Left lung (tissue), 10 donors: ENCODE results near the gene FAIM2. TPM values are rescaled to one million over a fixed set of nuclear protein-coding genes. Genes with fewer than 3 reads are reported as not detected.
"Not testable (repeated sequence)": the region's sequence is repeated elsewhere in the genome, so short reads cannot be mapped to it uniquely, and the experiment has no call there.

Experiments
- ATAC-seq: fragments of 200-7000 bp; cut with Tn5 transposase; one replicate; pipeline ENCODE4 v1.9.1; 2020; ENCODE audit warnings: moderate library complexity
- DNase-seq, 4 donors: peaks; one replicate each; pipeline ENCODE4 v3.0.0-alpha.2; 2013 to 2020
- H3K27ac ChIP-seq, 2 donors: fragments of 200-600 bp; sonication (generic) in 1 of 2; one replicate each; pipeline versions ENCODE4 v1.5.0 to v1.8.0; 2020 to 2021
- H3K27me3 ChIP-seq, 2 donors: fragments of 200-600 bp; sonication (generic) in 1 of 2; one replicate each; pipeline versions ENCODE4 v1.5.0 to v1.8.0; 2020 to 2021
- H3K36me3 ChIP-seq, 2 donors: fragments of 200-600 bp; sonication (generic) in 1 of 2; one replicate each; pipeline versions ENCODE4 v1.5.0 to v1.8.0; 2020 to 2021
- H3K4me1 ChIP-seq, 2 donors: fragments of 200-600 bp; one replicate each; pipeline ENCODE4 v1.8.0; 2021
- H3K4me3 ChIP-seq, 2 donors: fragments of 200-600 bp; sonication (generic) in 1 of 2; one replicate each; pipeline versions ENCODE4 v1.5.0 to v1.8.0; 2020 to 2021; ENCODE audit warnings: mild to moderate bottlenecking in 1 of 2
- H3K9me3 ChIP-seq, 2 donors: fragments of 200-600 bp; sonication (generic) in 1 of 2; one replicate each; pipeline versions ENCODE4 v1.5.0 to v1.8.0; 2020 to 2021
- CTCF ChIP-seq, 2 donors: fragments of 200-600 bp; sonication (generic) in 1 of 2; IDR thresholded peaks; one replicate each; pipeline versions ENCODE4 v1.5.0 to v1.8.0; 2021; ENCODE audit warnings: antibody characterized with exemption in 2 of 2
- intact Hi-C, 2 donors: fragments of 100-400 bp; cut with DNase I; formaldehyde crosslinking; loops; one replicate each; pipeline versions ENCODE4 v1.11.2 to v1.14.2; 2022
- polyA plus RNA-seq, 6 donors: library from polyadenylated mRNA; unstranded; fragments of 120-200 nt; gene quantifications; one replicate each; pipeline ENCODE4 v1.2.1, GENCODE V29; 2013; ENCODE audit not compliant: insufficient read length in 6 of 6
- total RNA-seq, 2 donors: library from RNA; stranded (reverse); fragmentation: NEBNext Ultra II Directional; extraction: Animal tissue kit (Norgen Biotek cat#: 25700); gene quantifications; one replicate each; pipeline ENCODE4 v1.2.1, GENCODE V29; 2021
- donor health status: DM: no; HTN: yes; CAD: no.
- donor health status: DM: no; HTN: no; CAD: no.

Gene FAIM2
- total and polyA plus RNA-seq, 8 donors, result 0.27 to 1.8 (median 0.70) TPM

- Histone ChIP-seq H3K36me3 (no peaks in the 10 kb centered on the region), H3K27ac (no peak overlapping the region), H3K4me1 (no peaks in the 10 kb centered on the region), H3K4me3 (no peak overlapping the region), H3K27me3 (peaks cover 0 to 26% of the 10 kb centered on the region in 2 donors), H3K9me3 (no peaks in the 10 kb centered on the region)
- DNase-seq (peak in 1 of 4 donors; percentile 45), ATAC-seq (no peak)
- intact Hi-C loops, result no loop called here
- no peak for TF ChIP-seq CTCF (IDR thresholded peaks at IDR 0.05)
Measured at GRCh38 chr12:49881415-49882247, 22.1 kb downstream of the FAIM2 start.

- TF ChIP-seq CTCF (IDR thresholded peaks at IDR 0.05), result no peak
- ATAC-seq, result no peak
- H3K4me1 ChIP-seq, result no peaks in the 10 kb centered on the region
- no peak overlapping the region for H3K27ac ChIP-seq
- H3K4me3 ChIP-seq, result no peak overlapping the region
- DNase-seq, result peak in 2 of 4 donors; percentile 22 to 37
- no peaks in the 10 kb centered on the region for H3K9me3 ChIP-seq
- intact Hi-C loops, result no loop called here
- no peaks in the 10 kb centered on the region for H3K36me3 ChIP-seq
- H3K27me3 ChIP-seq, result peaks cover 0 to 20% of the 10 kb centered on the region in 2 donors
Measured at GRCh38 chr12:49880756-49881414, 22.8 kb downstream of the FAIM2 start.

- H3K27me3 ChIP-seq, H3K36me3 ChIP-seq, ATAC-seq, H3K4me3 ChIP-seq, H3K27ac ChIP-seq, intact Hi-C loops, H3K4me1 ChIP-seq, H3K9me3 ChIP-seq, DNase-seq: not testable (repeated sequence)
Measured at GRCh38 chr12:49879065-49879464, 24.6 kb downstream of the FAIM2 start.

GRCh38 chr12:49878021-49878420 is 25.7 kb downstream of the FAIM2 start:
- no peaks in the 10 kb centered on the region for H3K27me3 ChIP-seq
- ATAC-seq, result no peak
- TF ChIP-seq CTCF (IDR thresholded peaks at IDR 0.05), result no peak
- H3K4me3 ChIP-seq, result no peak overlapping the region
- DNase-seq, result no peak
- H3K4me1 ChIP-seq, result no peaks in the 10 kb centered on the region
- no peaks in the 10 kb centered on the region for H3K36me3 ChIP-seq
- intact Hi-C loops, result no loop called here
- no peak overlapping the region for H3K27ac ChIP-seq
- no peaks in the 10 kb centered on the region for H3K9me3 ChIP-seq

GRCh38 chr12:49877066-49877465 is 26.6 kb downstream of the FAIM2 start:
- no peak for TF ChIP-seq CTCF (IDR thresholded peaks at IDR 0.05)
- no peak for ATAC-seq

More at GRCh38 chr12:49877066-49877465, 26.6 kb downstream of the FAIM2 start:
- Histone ChIP-seq H3K4me3 (no peak overlapping the region), H3K4me1 (no peaks in the 10 kb centered on the region), H3K27me3 (no peaks in the 10 kb centered on the region), H3K36me3 (no peaks in the 10 kb centered on the region), H3K27ac (no peak overlapping the region), H3K9me3 (no peaks in the 10 kb centered on the region)
- intact Hi-C loops, result no loop called here
- DNase-seq, result peak in 1 of 4 donors; percentile 31
